Trophoblast cell (in vitro differentiated cells and primary cell): ENCODE data around the gene SEMA3A.

ENCODE experiments used
- DNase-seq, 2 donors: peaks; one replicate each; pipeline ENCODE4 v3.0.0-alpha.2; 2016
- H2AFZ ChIP-seq: 2 replicates; pipeline ENCODE4 v1.6.1; 2013; ENCODE audit warnings: low read length, moderate library complexity, mild to moderate bottlenecking; ENCODE audit not compliant: insufficient read depth, poor library complexity
- H2AK5ac ChIP-seq: 2 replicates; pipeline ENCODE4 v1.6.1; 2013; ENCODE audit warnings: mild to moderate bottlenecking, low read length
- H2BK120ac ChIP-seq: 2 replicates; pipeline ENCODE4 v1.6.1; 2013; ENCODE audit warnings: low read length, mild to moderate bottlenecking, moderate library complexity; ENCODE audit not compliant: insufficient read depth, poor library complexity
- H2BK12ac ChIP-seq: 2 replicates; pipeline ENCODE4 v1.6.1; 2013; ENCODE audit warnings: mild to moderate bottlenecking, low read length, moderate library complexity
- H2BK5ac ChIP-seq: 2 replicates; pipeline ENCODE4 v1.6.1; 2013; ENCODE audit warnings: low read length, low read depth, moderate library complexity, mild to moderate bottlenecking; ENCODE audit not compliant: poor library complexity
- H3K14ac ChIP-seq: 2 replicates; pipeline ENCODE4 v1.6.1; 2013; ENCODE audit warnings: mild to moderate bottlenecking, low read length
- H3K18ac ChIP-seq: 2 replicates; pipeline ENCODE4 v1.6.1; 2013; ENCODE audit warnings: mild to moderate bottlenecking, low read length
- H3K23ac ChIP-seq: 2 replicates; pipeline ENCODE4 v1.6.1; 2013; ENCODE audit warnings: low read length
- H3K27ac ChIP-seq: 2 replicates; pipeline ENCODE4 v1.5.1; 2013; ENCODE audit warnings: low read depth, mild to moderate bottlenecking, inconsistent platforms, low read length, moderate library complexity
- H3K27me3 ChIP-seq: 2 replicates; pipeline ENCODE4 v1.6.1; 2013; ENCODE audit warnings: inconsistent platforms, mild to moderate bottlenecking, low read length, moderate library complexity; ENCODE audit not compliant: insufficient read depth
- H3K36me3 ChIP-seq, 2 experiments: 1 replicate in 1 of 2; 2 replicates in 1 of 2; pipeline ENCODE4 v1.6.1; 2013; ENCODE audit warnings: low read length in 2 of 2, mild to moderate bottlenecking in 2 of 2, moderate library complexity in 1 of 2; ENCODE audit not compliant: insufficient read depth in 2 of 2, control insufficient read depth in 1 of 2
- H3K4ac ChIP-seq: 2 replicates; pipeline ENCODE4 v1.6.1; 2013; ENCODE audit warnings: low read depth, mild to moderate bottlenecking, low read length, moderate library complexity
- H3K4me1 ChIP-seq, 2 experiments: 1 replicate in 1 of 2; 2 replicates in 1 of 2; pipeline ENCODE4 v1.6.1; 2013; ENCODE audit warnings: low read length in 2 of 2, mild to moderate bottlenecking in 2 of 2, moderate library complexity in 1 of 2; ENCODE audit not compliant: insufficient read depth in 2 of 2, control insufficient read depth in 1 of 2
- H3K4me2 ChIP-seq: 2 replicates; pipeline ENCODE4 v1.6.1; 2013; ENCODE audit warnings: inconsistent platforms, mild to moderate bottlenecking, low read length, moderate library complexity
- H3K4me3 ChIP-seq: 2 replicates; pipeline ENCODE4 v1.5.1; 2013; ENCODE audit warnings: mild to moderate bottlenecking, low read depth, low read length, inconsistent platforms
- H3K79me1 ChIP-seq: one replicate; pipeline ENCODE4 v1.6.1; 2013; ENCODE audit warnings: low read length
- H3K79me2 ChIP-seq: 2 replicates; pipeline ENCODE4 v1.6.1; 2013; ENCODE audit warnings: low read length, mild to moderate bottlenecking; ENCODE audit not compliant: control insufficient read depth, insufficient read depth, poor library complexity
- H3K9ac ChIP-seq: 2 replicates; pipeline ENCODE4 v1.6.1; 2013; ENCODE audit warnings: mild to moderate bottlenecking, low read length
- H3K9me3 ChIP-seq: 2 replicates; pipeline ENCODE4 v1.6.1; 2013; ENCODE audit warnings: low read depth, mild to moderate bottlenecking, control low read depth, inconsistent platforms, low read length; ENCODE audit not compliant: insufficient read depth
- H4K12ac ChIP-seq: 2 replicates; pipeline ENCODE4 v1.6.1; 2013; ENCODE audit warnings: low read depth, mild to moderate bottlenecking, low read length, moderate library complexity
- H4K8ac ChIP-seq: 2 replicates; pipeline ENCODE4 v1.6.1; 2013; ENCODE audit warnings: low read depth, mild to moderate bottlenecking, low read length, moderate library complexity
- H4K91ac ChIP-seq: one replicate; pipeline ENCODE4 v1.6.1; 2013; ENCODE audit warnings: low read depth, mild to moderate bottlenecking, low read length, moderate library complexity
- WGBS: extraction: QIAGEN DNeasy Blood & Tissue Kit; methylation state at CpG from one replicate; pipeline ENCODE4 v1.1.7; 2013; ENCODE audit warnings: missing lambda C conversion rate; ENCODE audit not compliant: insufficient read length, insufficient coverage; ENCODE audit errors: extremely low coverage; 5-methylcytosine and 5-hydroxymethylcytosine counted together

The SEMA3A gene

DNA sequence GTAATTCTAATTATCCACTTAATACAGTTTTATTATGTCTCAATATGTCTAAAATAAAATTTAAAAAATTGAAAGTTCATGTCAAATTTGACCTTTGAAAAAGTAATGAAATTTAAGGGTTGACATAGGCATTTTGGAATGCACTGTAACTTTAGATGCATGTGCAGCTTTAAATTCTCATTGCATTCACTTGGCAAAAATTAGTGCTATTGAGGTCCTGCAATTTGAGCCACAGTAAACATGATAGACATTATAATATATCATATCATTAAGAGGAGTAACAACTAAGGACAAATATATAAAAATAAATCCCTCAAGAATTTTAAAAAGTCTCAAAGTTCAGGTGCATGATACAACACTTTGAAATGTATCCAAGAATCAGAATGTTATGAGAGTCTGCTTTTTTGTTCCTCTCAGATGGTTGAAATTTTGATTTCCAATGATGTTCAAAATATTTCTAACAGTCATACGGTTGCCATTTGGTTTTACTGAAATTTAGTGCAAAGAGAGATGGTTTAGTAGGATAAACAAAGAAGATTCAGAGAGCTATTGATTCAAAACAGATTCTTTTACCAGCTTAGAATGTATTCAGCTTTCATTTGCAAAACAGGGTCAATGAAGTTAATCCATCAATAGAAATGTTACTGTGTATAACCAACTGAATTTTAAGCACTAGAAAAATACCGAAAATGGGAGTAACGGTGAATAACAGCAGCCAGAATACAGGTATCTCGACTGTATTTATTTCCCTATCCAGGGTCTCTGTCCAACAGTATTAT lies 71.8 kb downstream of the SEMA3A start:
- H2BK120ac ChIP-seq, result no peak overlapping the region
- DNase-seq, result no peak
- WGBS, result no CpG with 5 or more reads among the region's 4 CpGs
- no peaks in the 10 kb centered on the region for H3K9me3 ChIP-seq
- H3K36me3 ChIP-seq, result peaks cover 0 to 3% of the 10 kb centered on the region in 2 experiments
- H3K23ac ChIP-seq, result no peak overlapping the region
- no peak overlapping the region for H3K18ac ChIP-seq
- H2BK5ac ChIP-seq, result no peak overlapping the region
- no peak overlapping the region for H3K4ac ChIP-seq
- no peak overlapping the region for H4K12ac ChIP-seq
- no peaks in the 10 kb centered on the region for H3K27me3 ChIP-seq
- no peaks in the 10 kb centered on the region for H3K4me1 ChIP-seq
- H2BK12ac ChIP-seq, result no peak overlapping the region
- no peaks in the 10 kb centered on the region for H3K79me2 ChIP-seq
- H4K8ac ChIP-seq, result no peak overlapping the region
- H3K14ac ChIP-seq, result no peak overlapping the region
- no peaks in the 10 kb centered on the region for H3K79me1 ChIP-seq
- no peak overlapping the region for H2AFZ ChIP-seq
- H3K4me2 ChIP-seq, result no peak overlapping the region
- no peak overlapping the region for H4K91ac ChIP-seq
- H3K27ac ChIP-seq, result no peak overlapping the region
- H3K9ac ChIP-seq, result no peak overlapping the region
- no peak overlapping the region for H2AK5ac ChIP-seq
- no peak overlapping the region for H3K4me3 ChIP-seq

DNA sequence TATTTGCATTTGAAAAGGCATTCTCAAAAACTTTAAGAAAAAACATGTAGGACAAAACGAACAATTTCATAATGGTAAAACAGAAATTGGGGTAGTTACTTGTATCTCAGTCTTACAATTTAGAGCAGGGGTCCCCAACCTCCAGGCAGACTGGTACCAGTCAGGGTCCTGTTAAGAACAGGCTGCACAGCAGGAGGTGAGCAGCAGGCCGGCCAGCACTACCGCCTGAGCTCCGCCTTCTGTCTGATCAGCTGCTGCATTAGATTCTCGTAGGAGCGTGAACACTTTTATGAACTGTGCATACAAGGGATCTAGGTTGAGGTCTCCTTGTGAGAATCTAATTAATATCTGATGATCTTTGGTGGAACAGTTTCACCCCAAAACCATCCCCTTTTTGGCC lies 77.3 kb downstream of the SEMA3A start:
- Histone ChIP-seq H3K36me3 (no peaks in the 10 kb centered on the region), H3K27ac (no peak overlapping the region), H3K18ac (no peak overlapping the region), H3K14ac (no peak overlapping the region), H3K4ac (no peak overlapping the region), H3K27me3 (no peaks in the 10 kb centered on the region), H3K79me2 (no peaks in the 10 kb centered on the region), H2BK12ac (no peak overlapping the region), H2BK120ac (no peak overlapping the region), H3K9me3 (no peaks in the 10 kb centered on the region), H2AFZ (no peak overlapping the region), H3K23ac (no peak overlapping the region), H4K91ac (no peak overlapping the region), H3K79me1 (no peaks in the 10 kb centered on the region), H3K4me2 (no peak overlapping the region), H4K8ac (no peak overlapping the region), H4K12ac (no peak overlapping the region), H3K4me3 (no peak overlapping the region), H2AK5ac (no peak overlapping the region), H3K9ac (no peak overlapping the region), H2BK5ac (no peak overlapping the region), H3K4me1 (no peaks in the 10 kb centered on the region)
- WGBS, result no CpG with 5 or more reads among the region's 6 CpGs
- no peak for DNase-seq

DNA sequence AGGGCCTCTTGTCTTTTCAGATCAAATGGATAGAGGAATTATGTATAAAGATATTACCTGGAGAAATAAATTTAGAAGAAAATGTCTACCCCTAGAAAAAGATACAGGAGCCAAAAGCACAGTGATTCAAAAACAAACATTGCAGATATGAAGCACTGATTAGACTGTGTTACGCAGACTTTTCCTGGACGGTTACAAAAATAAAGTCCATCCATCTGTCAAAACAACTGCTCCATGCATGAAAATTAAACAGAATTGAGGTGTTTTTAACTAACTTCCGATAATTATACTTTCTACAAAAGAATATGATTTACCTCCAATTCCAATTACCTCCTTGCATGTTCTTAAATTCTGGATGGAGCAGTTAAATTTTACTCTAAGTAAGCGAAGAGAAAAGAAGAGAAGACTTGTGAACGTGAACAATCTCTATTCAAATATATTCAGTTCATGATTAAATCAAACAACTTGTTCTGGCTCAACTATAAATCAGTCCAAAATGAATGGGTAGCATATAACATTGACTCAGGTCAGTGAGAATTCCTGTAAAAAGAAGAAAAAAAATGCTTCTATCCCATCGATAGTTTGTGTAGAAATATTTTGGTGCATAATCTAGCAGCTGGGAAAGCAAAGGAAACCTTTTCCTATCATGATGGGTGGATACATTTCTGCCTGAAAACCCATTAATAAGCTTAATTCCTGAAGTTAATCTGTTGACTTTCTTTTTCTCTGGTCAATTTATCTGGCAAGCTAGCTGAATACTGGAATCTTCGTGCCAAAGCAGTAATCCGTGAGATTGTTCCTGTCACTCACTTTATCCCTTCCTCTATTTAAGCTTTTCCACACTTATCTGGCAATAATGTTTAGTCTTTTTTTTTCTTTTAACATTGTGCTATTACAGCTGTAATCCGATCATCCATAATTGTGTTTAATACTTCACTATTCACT lies 80.4 kb downstream of the SEMA3A start:
- Histone ChIP-seq H3K4me1 (no peaks in the 10 kb centered on the region), H2BK5ac (no peak overlapping the region), H2AK5ac (no peak overlapping the region), H3K4me3 (no peak overlapping the region), H3K23ac (no peak overlapping the region), H3K9me3 (no peaks in the 10 kb centered on the region), H3K79me2 (no peaks in the 10 kb centered on the region), H3K4ac (no peak overlapping the region), H3K27me3 (no peaks in the 10 kb centered on the region), H4K91ac (no peak overlapping the region), H2AFZ (no peak overlapping the region), H3K4me2 (no peak overlapping the region), H3K9ac (no peak overlapping the region), H4K12ac (no peak overlapping the region), H3K27ac (no peak overlapping the region), H2BK120ac (no peak overlapping the region), H4K8ac (no peak overlapping the region), H3K14ac (no peak overlapping the region), H2BK12ac (no peak overlapping the region), H3K36me3 (no peaks in the 10 kb centered on the region), H3K79me1 (no peaks in the 10 kb centered on the region), H3K18ac (no peak overlapping the region)
- no peak for DNase-seq
- no CpG with 5 or more reads among the region's 9 CpGs for WGBS

DNA sequence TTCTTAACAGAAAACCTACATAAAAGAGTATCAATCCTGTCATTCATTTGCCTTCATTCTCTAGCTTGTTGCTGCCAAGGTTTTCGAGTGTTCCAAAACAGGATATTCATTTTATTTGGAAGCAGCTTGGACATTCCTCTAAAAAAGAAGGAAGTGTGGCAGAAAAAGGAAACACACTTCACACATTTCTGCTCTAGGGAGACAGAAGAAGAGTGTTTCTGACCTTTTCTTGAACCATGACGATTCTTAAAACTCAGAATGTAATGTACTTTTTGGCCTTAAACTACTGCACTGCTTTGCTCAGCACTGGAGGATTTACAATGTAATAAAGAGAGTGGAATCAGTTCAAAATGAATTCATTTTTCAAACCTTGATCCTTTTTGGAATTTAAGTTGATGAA lies 81.3 kb downstream of the SEMA3A start:
- no peak overlapping the region for H3K23ac ChIP-seq
- no peak overlapping the region for H3K27ac ChIP-seq
- no peak for DNase-seq
- H3K9ac ChIP-seq, result no peak overlapping the region
- H3K4ac ChIP-seq, result no peak overlapping the region
- H3K4me1 ChIP-seq, result no peaks in the 10 kb centered on the region
- no peaks in the 10 kb centered on the region for H3K79me2 ChIP-seq
- H2BK120ac ChIP-seq, result no peak overlapping the region
- no peak overlapping the region for H3K14ac ChIP-seq
- H3K9me3 ChIP-seq, result no peaks in the 10 kb centered on the region
- H2AFZ ChIP-seq, result no peak overlapping the region
- H2BK5ac ChIP-seq, result no peak overlapping the region
- H2BK12ac ChIP-seq, result no peak overlapping the region
- no peak overlapping the region for H3K4me2 ChIP-seq
- no peaks in the 10 kb centered on the region for H3K79me1 ChIP-seq
- H3K36me3 ChIP-seq, result no peaks in the 10 kb centered on the region
- H3K4me3 ChIP-seq, result no peak overlapping the region
- no peak overlapping the region for H4K91ac ChIP-seq
- no peak overlapping the region for H4K12ac ChIP-seq
- no peaks in the 10 kb centered on the region for H3K27me3 ChIP-seq
- H4K8ac ChIP-seq, result no peak overlapping the region
- H2AK5ac ChIP-seq, result no peak overlapping the region
- no CpG with 5 or more reads among the region's 2 CpGs for WGBS
- H3K18ac ChIP-seq, result no peak overlapping the region
